IMR-90 (cell line): ENCODE data around the gene JPH4. TPM values are rescaled to one million over a fixed set of nuclear protein-coding genes. Genes with fewer than 3 reads are reported as not detected.

Experiments used
- ATAC-seq: fragments of 200-7000 bp; cut with Tn5 transposase; 2 replicates; pipeline ENCODE4 v1.9.1; 2020; ENCODE audit warnings: low read depth, mild to moderate bottlenecking, moderate library complexity
- BruUV-seq: library from RNA; stranded (reverse); fragments of 400-500 nt; replicated peaks from 2 replicates; lab custom pipeline; 2021; lab: Mats Ljungman, UMichigan
- CTCF ChIA-PET: fragments of 300-600 bp; formaldehyde crosslinking; extraction: SDS; loops from one replicate; lab custom pipeline; 2021; ENCODE audit warnings: antibody characterized with exemption; lab: Yijun Ruan, JAX
- POLR2A ChIA-PET: fragments of 300-600 bp; sonication (Branson Sonifier 250); formaldehyde crosslinking; loops from one replicate; lab custom pipeline; 2022; ENCODE audit warnings: antibody characterized with exemption; ENCODE audit not compliant: unreplicated experiment; lab: Charles Lee
- DNase-seq: peaks from one replicate; pipeline ENCODE4 v3.0.0; 2013
- H2AFZ ChIP-seq: replicated peaks from 2 replicates; pipeline ENCODE3; 2013; ENCODE audit warnings: low read length, mild to moderate bottlenecking; ENCODE audit not compliant: poor library complexity
- H2AK5ac ChIP-seq: 2 replicates; pipeline ENCODE4 v1.6.1; 2013; ENCODE audit warnings: low read depth, low read length, inconsistent platforms
- H2AK9ac ChIP-seq: replicated peaks from 2 replicates; pipeline ENCODE3; 2013; ENCODE audit warnings: mild to moderate bottlenecking, low read depth, low read length, moderate library complexity; ENCODE audit not compliant: poor library complexity
- H2BK120ac ChIP-seq: 2 replicates; pipeline ENCODE4 v1.6.1; 2013; ENCODE audit warnings: low read depth, low read length, inconsistent platforms
- H2BK15ac ChIP-seq: 3 replicates; pipeline ENCODE4 v1.6.1; 2013; ENCODE audit warnings: low read depth, low read length, inconsistent platforms
- H2BK20ac ChIP-seq: 2 replicates; pipeline ENCODE4 v1.6.1; 2013; ENCODE audit warnings: low read depth, mild to moderate bottlenecking, inconsistent platforms, low read length, moderate library complexity
- H2BK5ac ChIP-seq: 2 replicates; pipeline ENCODE4 v1.6.1; 2013; ENCODE audit warnings: mild to moderate bottlenecking, low read depth, low read length, inconsistent platforms; ENCODE audit not compliant: poor library complexity, severe bottlenecking
- H3K14ac ChIP-seq: replicated peaks from 2 replicates; pipeline ENCODE4 v1.6.1; 2013; ENCODE audit warnings: low read depth, low read length, inconsistent platforms
- H3K18ac ChIP-seq: 2 replicates; pipeline ENCODE4 v1.6.1; 2013; ENCODE audit warnings: low read depth, low read length, control low read depth
- H3K23ac ChIP-seq: 2 replicates; pipeline ENCODE4 v1.6.1; 2013; ENCODE audit warnings: low read depth, low read length, inconsistent platforms
- H3K27ac ChIP-seq: 2 replicates; pipeline ENCODE4 v1.5.1; 2013; ENCODE audit warnings: mild to moderate bottlenecking, control low read depth, low read length; ENCODE audit not compliant: insufficient read depth
- H3K27me3 ChIP-seq: 2 replicates; pipeline ENCODE4 v1.6.1; 2013; ENCODE audit warnings: low read length; ENCODE audit not compliant: control insufficient read depth, insufficient read depth
- H3K36me3 ChIP-seq: 2 replicates; pipeline ENCODE4 v1.6.1; 2013; ENCODE audit warnings: low read length, mixed read lengths; ENCODE audit not compliant: control insufficient read depth, insufficient read depth
- H3K4ac ChIP-seq: 2 replicates; pipeline ENCODE4 v1.6.1; 2013; ENCODE audit warnings: low read depth, low read length, inconsistent platforms
- H3K4me1 ChIP-seq: 2 replicates; pipeline ENCODE4 v1.6.1; 2013; ENCODE audit warnings: low read length, mixed read lengths; ENCODE audit not compliant: control insufficient read depth, insufficient read depth
- H3K4me2 ChIP-seq: 2 replicates; pipeline ENCODE4 v1.6.1; 2013; ENCODE audit warnings: low read depth, mild to moderate bottlenecking, control low read depth, low read length, moderate library complexity
- H3K4me3 ChIP-seq: 2 replicates; pipeline ENCODE4 v1.5.1; 2013; ENCODE audit warnings: low read depth, mild to moderate bottlenecking, control low read depth, low read length, moderate library complexity; ENCODE audit not compliant: insufficient read depth
- H3K56ac ChIP-seq: 2 replicates; pipeline ENCODE4 v1.6.1; 2013; ENCODE audit warnings: low read length, inconsistent platforms; ENCODE audit not compliant: insufficient read depth; ENCODE audit errors: extremely low read depth
- H3K79me1 ChIP-seq, 2 experiments: 2 replicates each; pipeline ENCODE4 v1.6.1; 2013; ENCODE audit warnings: low read length in 2 of 2, inconsistent platforms in 1 of 2, low read depth in 1 of 2
- H3K9ac ChIP-seq: 2 replicates; pipeline ENCODE4 v1.6.1; 2013; ENCODE audit warnings: low read depth, low read length, control low read depth
- H3K9me1 ChIP-seq: 2 replicates; pipeline ENCODE4 v1.6.1; 2013; ENCODE audit warnings: low read length, inconsistent platforms; ENCODE audit not compliant: insufficient read depth
- H3K9me3 ChIP-seq: 2 replicates; pipeline ENCODE4 v1.6.1; 2013; ENCODE audit warnings: low read length; ENCODE audit not compliant: control insufficient read depth, insufficient read depth
- H4K20me1 ChIP-seq: 2 replicates; pipeline ENCODE4 v1.6.1; 2013; ENCODE audit warnings: low read length, inconsistent platforms; ENCODE audit not compliant: insufficient read depth
- H4K5ac ChIP-seq: 2 replicates; pipeline ENCODE4 v1.6.1; 2013; ENCODE audit warnings: mild to moderate bottlenecking, low read depth, low read length, control low read depth
- H4K8ac ChIP-seq, 2 experiments: 2 replicates each; pipeline ENCODE4 v1.6.1; 2013; ENCODE audit warnings: low read depth in 2 of 2, low read length in 2 of 2, control low read depth in 1 of 2, inconsistent platforms in 1 of 2
- H4K91ac ChIP-seq: 2 replicates; pipeline ENCODE4 v1.6.1; 2013; ENCODE audit warnings: low read depth, low read length, inconsistent platforms; ENCODE audit not compliant: insufficient read depth
- BHLHE40 ChIP-seq: fragments of 150-350 bp; IDR thresholded peaks from 2 replicates; pipeline ENCODE4 v1.6.1; 2016; ENCODE audit warnings: mild to moderate bottlenecking, low read depth, low read length
- CEBPB ChIP-seq: IDR thresholded peaks from 2 replicates; pipeline ENCODE4 v1.6.1; 2012; ENCODE audit warnings: low read depth, low read length, improper control_type of control experiment
- CHD1 ChIP-seq: IDR thresholded peaks from 2 replicates; pipeline ENCODE4 v1.6.1; 2012; ENCODE audit warnings: low read depth, low read length, improper control_type of control experiment
- CTCF ChIP-seq: conservative IDR thresholded peaks from 2 replicates; pipeline ENCODE4 v1.5.1; 2012; ENCODE audit warnings: mild to moderate bottlenecking, low read depth, low read length, improper control_type of control experiment
- ELK1 ChIP-seq: fragments of 150-350 bp; IDR thresholded peaks from 2 replicates; pipeline ENCODE4 v1.6.1; 2016; ENCODE audit warnings: low read depth, mild to moderate bottlenecking, low read length, moderate library complexity, borderline replicate concordance
- FOS ChIP-seq: fragments of 150-350 bp; IDR thresholded peaks from 2 replicates; pipeline ENCODE4 v1.6.1; 2016; ENCODE audit warnings: low read depth, low read length
- MAFK ChIP-seq: IDR thresholded peaks from 2 replicates; pipeline ENCODE4 v1.6.1; 2012; ENCODE audit warnings: low read depth, low read length, improper control_type of control experiment
- MAZ ChIP-seq: IDR thresholded peaks from 2 replicates; pipeline ENCODE4 v1.6.1; 2012; ENCODE audit warnings: low read depth, mild to moderate bottlenecking, low read length, improper control_type of control experiment, moderate library complexity, borderline replicate concordance
- NFE2L2 ChIP-seq: fragments of 150-350 bp; IDR thresholded peaks from 2 replicates; pipeline ENCODE4 v1.6.1; 2016; ENCODE audit warnings: low read depth, mild to moderate bottlenecking, low read length
- POLR2A ChIP-seq: IDR thresholded peaks from 2 replicates; pipeline ENCODE4 v1.6.1; 2012; ENCODE audit warnings: mild to moderate bottlenecking, low read depth, low read length
- RAD21 ChIP-seq: IDR thresholded peaks from 2 replicates; pipeline ENCODE4 v1.6.1; 2012; ENCODE audit warnings: low read length, improper control_type of control experiment
- RCOR1 ChIP-seq: IDR thresholded peaks from 2 replicates; pipeline ENCODE4 v1.6.1; 2012; ENCODE audit warnings: mild to moderate bottlenecking, low read length, improper control_type of control experiment; ENCODE audit not compliant: insufficient replicate concordance
- RFX5 ChIP-seq: IDR thresholded peaks from 2 replicates; pipeline ENCODE4 v1.8.0; 2012; ENCODE audit warnings: low read depth, mild to moderate bottlenecking, low read length, moderate library complexity
- SMC3 ChIP-seq: fragments of 150-350 bp; IDR thresholded peaks from 2 replicates; pipeline ENCODE4 v1.6.1; 2016; ENCODE audit warnings: low read depth, mild to moderate bottlenecking, antibody characterized with exemption, low read length, moderate library complexity
- USF2 ChIP-seq: fragments of 150-350 bp; IDR thresholded peaks from 2 replicates; pipeline ENCODE4 v1.6.1; 2017; ENCODE audit warnings: mild to moderate bottlenecking, antibody characterized with exemption, low read length, low read depth
- WGBS, 2 experiments: methylation state at CpG; one replicate each; pipeline versions ENCODE4 v1.1.5 to v1.1.7; 2013; ENCODE audit warnings: missing lambda C conversion rate in 2 of 2; ENCODE audit not compliant: insufficient read length in 1 of 2; ENCODE audit errors: extremely low coverage in 2 of 2; 5-methylcytosine and 5-hydroxymethylcytosine counted together
- dilution Hi-C: fragments of 300-500 bp; cut with HindIII; formaldehyde crosslinking; loops from one replicate; pipeline ENCODE4 v1.14.3; 2018; ENCODE audit warnings: low sequenced_read_pairs; ENCODE audit not compliant: unreplicated experiment
- in situ Hi-C: fragments of 300-500 bp; cut with MboI; formaldehyde crosslinking; loops from 3 replicates; pipeline ENCODE4 v1.14.3; 2019; ENCODE audit warnings: low sequenced_read_pairs, inconsistent platforms, mixed read lengths
- intact Hi-C: fragments of 100-400 bp; cut with micrococcal nuclease; formaldehyde crosslinking; loops from 2 replicates; pipeline ENCODE4 v1.10.0; 2022
- polyA plus RNA-seq, 3 experiments: library from polyadenylated mRNA; depleted of rRNA; stranded (reverse); fragments of >200 nt; gene quantifications; 2 replicates each; pipeline ENCODE4 v1.2.3, GENCODE V29; 2012; ENCODE audit warnings: low replicate concordance in 1 of 3
- total RNA-seq: library from RNA; depleted of rRNA; stranded (reverse); fragments of >200 nt; gene quantifications from 2 replicates; pipeline ENCODE4 v1.2.3, GENCODE V29; 2012

Gene JPH4
- total and polyA plus RNA-seq, 2 of the 4 experiments (the other 2 are of a cell fraction): not detected

- 92% methylated on average over 7 of the region's 10 CpGs; no CpG with 5 or more reads in 1 of the 2 experiments for WGBS, 2 experiments
- Histone ChIP-seq H3K9me3 (no peaks in the 10 kb centered on the region), H3K4ac (no peak overlapping the region), H3K4me3 (no peak overlapping the region), H3K14ac (no peak overlapping the region), H3K9ac (no peak overlapping the region), H3K27me3 (peaks cover 8% of the 10 kb centered on the region; the same call in 1 of the 2 replicates), H3K79me1 (no peaks in the 10 kb centered on the region; a peak in 1 of 4 replicates), H4K91ac (no peak overlapping the region), H3K4me2 (no peak overlapping the region), H2AFZ (no peak overlapping the region), H3K18ac (no peak overlapping the region), H4K20me1 (no peaks in the 10 kb centered on the region), H3K23ac (0 out of 2 replicates have a peak overlapping the region, but pooled peaks have one; percentile 67), H2AK9ac (peak overlapping the region; percentile 68), H2BK15ac (no peak overlapping the region), H3K36me3 (no peaks in the 10 kb centered on the region; the same call in none of the 2 replicates), H4K8ac (no peak overlapping the region; a peak in 1 of 4 replicates), H2AK5ac (no peak overlapping the region), H3K9me1 (peaks cover 10% of the 10 kb centered on the region; the same call in 1 of the 2 replicates), H2BK5ac (no peak overlapping the region), H3K56ac (no peak overlapping the region), H2BK20ac (no peak overlapping the region), H3K4me1 (peaks cover 2% of the 10 kb centered on the region; the same call in 1 of the 2 replicates), H4K5ac (no peak overlapping the region), H3K27ac (no peak overlapping the region), H2BK120ac (no peak overlapping the region)
- DNase-seq (no peak), ATAC-seq (no peak)
- no TSS peak for BruUV-seq
- intact Hi-C loops (no loop called here), dilution Hi-C loops (no loop called here), in situ Hi-C loops (no loop called here)
- POLR2A ChIA-PET: no interaction called here
- CTCF ChIA-PET: interaction anchor here (0.6 kb wide), 1 partner anchor 21 kb away, joined by 3 read pairs; no protein-coding TSS in a partner anchor
- TF ChIP-seq MAZ (no peak), ELK1 (no peak), FOS (no peak), RAD21 (no peak), NFE2L2 (no peak), CEBPB (no peak), RCOR1 (no peak), RFX5 (no peak), SMC3 (no peak), MAFK (no peak), POLR2A (no peak), BHLHE40 (no peak), USF2 (no peak), CTCF (no peak), CHD1 (no peak)
Observed at GRCh38 chr14:23566112-23566777, 12.3 kb downstream of the JPH4 start.
